Endothelial cell of umbilical vein (primary cell): ENCODE data around the gene PFKFB3. TPM values are rescaled to one million over a fixed set of nuclear protein-coding genes. Genes with fewer than 3 reads are reported as not detected.

Experiments
- BruUV-seq: library from RNA; stranded (reverse); fragments of 400-500 nt; replicated peaks from 2 replicates; lab custom pipeline; 2021; lab: Mats Ljungman, UMichigan
- CTCF ChIA-PET: fragments of 300-600, 350-600 bp; sonication (Branson Sonifier 250); formaldehyde crosslinking; loops from one replicate; lab custom pipeline; 2021; ENCODE audit warnings: antibody characterized with exemption, inconsistent platforms; lab: Charles Lee
- POLR2A ChIA-PET: fragments of 300-600, 350-600 bp; sonication (Branson Sonifier 250); formaldehyde crosslinking; loops from one replicate; lab custom pipeline; 2021; ENCODE audit warnings: antibody characterized with exemption, inconsistent platforms; lab: Charles Lee
- DNase-seq: peaks from one replicate; pipeline ENCODE4 v3.0.0-alpha.2; 2011; ENCODE audit warnings: low read depth, low spot score
- FAIRE-seq: peaks from 2 replicates; lab custom pipeline; 2011; peaks lifted over from hg19 to GRCh38; lab: Jason Lieb, UNC
- H2AFZ ChIP-seq: 2 replicates; pipeline ENCODE4 v1.6.0; 2012; ENCODE audit warnings: low read depth, low read length, control low read depth, inconsistent platforms
- H3K27ac ChIP-seq: 2 replicates; pipeline ENCODE4 v1.5.1; 2011; ENCODE audit warnings: low read depth, mild to moderate bottlenecking, control low read depth, low read length, moderate library complexity; ENCODE audit not compliant: insufficient read depth
- H3K27me3 ChIP-seq, 2 experiments: 2 replicates each; pipeline versions ENCODE4 v1.6.0 to v1.6.1; 2011; ENCODE audit warnings: low read length in 2 of 2, mixed read lengths in 1 of 2; ENCODE audit not compliant: control insufficient read depth in 2 of 2, insufficient read depth in 2 of 2
- H3K36me3 ChIP-seq, 2 experiments: 2 replicates in 1 of 2; 3 replicates in 1 of 2; pipeline ENCODE4 v1.5.1; 2011; ENCODE audit warnings: low read length in 2 of 2, mild to moderate bottlenecking in 1 of 2, moderate library complexity in 1 of 2; ENCODE audit not compliant: control insufficient read depth in 2 of 2, insufficient read depth in 2 of 2; ENCODE audit errors: extremely low read depth in 1 of 2
- H3K4me1 ChIP-seq: 3 replicates; pipeline ENCODE4 v1.5.1; 2011; ENCODE audit warnings: mild to moderate bottlenecking, low read length; ENCODE audit not compliant: control insufficient read depth, insufficient read depth; ENCODE audit errors: extremely low read depth
- H3K4me2 ChIP-seq: 2 replicates; pipeline ENCODE4 v1.6.1; 2011; ENCODE audit warnings: low read length, control low read depth, mixed read lengths; ENCODE audit not compliant: insufficient read depth
- H3K4me3 ChIP-seq, 3 experiments: fragments of 200-600 bp in 1 of 3; sonication (generic), shearing (Covaris generic) in 1 of 3; replicated peaks in 1 of 3; 2 replicates each; pipeline ENCODE4 v1.5.1; 2011 to 2016; ENCODE audit warnings: control low read depth in 3 of 3, low read length in 3 of 3, mild to moderate bottlenecking in 2 of 3, inconsistent platforms in 1 of 3, low read depth in 1 of 3, moderate library complexity in 1 of 3; ENCODE audit not compliant: insufficient read depth in 1 of 3
- H3K79me2 ChIP-seq: 2 replicates; pipeline ENCODE4 v1.6.0; 2012; ENCODE audit warnings: low read length, inconsistent platforms; ENCODE audit not compliant: control insufficient read depth, insufficient read depth
- H3K9ac ChIP-seq: replicated peaks from 2 replicates; pipeline ENCODE3; 2011; ENCODE audit warnings: low read length, control low read depth; ENCODE audit not compliant: insufficient read depth; ENCODE audit errors: extremely low read depth
- H3K9me1 ChIP-seq: replicated peaks from 3 replicates; pipeline ENCODE4 v1.6.0; 2011; ENCODE audit warnings: mild to moderate bottlenecking, low read length; ENCODE audit not compliant: control insufficient read depth, insufficient read depth; ENCODE audit errors: extremely low read depth
- H3K9me3 ChIP-seq: replicated peaks from 2 replicates; pipeline ENCODE4 v1.5.1; 2012; ENCODE audit warnings: low read length, inconsistent platforms; ENCODE audit not compliant: control insufficient read depth, insufficient read depth
- H4K20me1 ChIP-seq: replicated peaks from 2 replicates; pipeline ENCODE3; 2011; ENCODE audit warnings: mild to moderate bottlenecking, low read length; ENCODE audit not compliant: control insufficient read depth, insufficient read depth; ENCODE audit errors: extremely low read depth
- EZH2 ChIP-seq: IDR thresholded peaks from 2 replicates; pipeline ENCODE4 v1.6.1; 2012; ENCODE audit warnings: borderline replicate concordance, low read depth, mild to moderate bottlenecking, moderate library complexity, low read length, inconsistent platforms; ENCODE audit not compliant: severe bottlenecking
- FOS ChIP-seq: IDR thresholded peaks from 2 replicates; pipeline ENCODE4 v1.6.1; 2011; ENCODE audit warnings: mild to moderate bottlenecking, low read length, moderate library complexity, borderline replicate concordance; ENCODE audit not compliant: insufficient read depth
- GATA2 ChIP-seq: IDR thresholded peaks from 2 replicates; pipeline ENCODE4 v1.7.0; 2011; ENCODE audit warnings: low read depth, mild to moderate bottlenecking, moderate library complexity, mixed read lengths, low read length; ENCODE audit not compliant: insufficient read length, insufficient read depth
- JUN ChIP-seq: IDR thresholded peaks from 2 replicates; pipeline ENCODE4 v1.6.1; 2011; ENCODE audit warnings: borderline replicate concordance, low read depth; ENCODE audit not compliant: insufficient read length, insufficient read depth
- MYC ChIP-seq: IDR thresholded peaks from one replicate; pipeline ENCODE4 v1.6.1; 2011; ENCODE audit warnings: mild to moderate bottlenecking, low read depth, low read length
- POLR2A ChIP-seq: IDR thresholded peaks from 2 replicates; pipeline ENCODE4 v1.6.1; 2012; ENCODE audit warnings: low read depth, mild to moderate bottlenecking, control low read depth, low read length
- POLR2AphosphoS5 ChIP-seq: IDR thresholded peaks from 2 replicates; pipeline ENCODE4 v1.6.1; 2012; ENCODE audit warnings: low read depth, mild to moderate bottlenecking, control low read depth, low read length, moderate library complexity; ENCODE audit not compliant: insufficient read depth
- dilution Hi-C: fragments of 300-500 bp; cut with MboI; formaldehyde crosslinking; loops from one replicate; pipeline ENCODE4 v1.15.0; 2019; ENCODE audit warnings: low sequenced_read_pairs; ENCODE audit not compliant: extremely low pct_ligation_motif_present
- intact Hi-C: fragments of 100-400 bp; cut with micrococcal nuclease; formaldehyde crosslinking; loops from one replicate; pipeline ENCODE4 v1.10.0; 2022
- polyA plus RNA-seq, 4 experiments: library from polyadenylated mRNA; depleted of rRNA in 3 of 4; stranded (reverse) in 3 of 4; unstranded in 1 of 4; fragments of >200 nt; gene quantifications; 2 replicates each; pipeline versions ENCODE4 v1.2.1 to v1.2.3, GENCODE V29; 2011 to 2012; ENCODE audit warnings: missing spikeins in 1 of 4
- total RNA-seq: library from RNA; stranded (reverse); gene quantifications from 2 replicates; pipeline ENCODE4 v1.2.3, GENCODE V29; 2021
- TF ChIP-seq, protein P1 (sequence below), 2 donors: IDR thresholded peaks; 1 replicate in 1 of 2; 2 replicates in 1 of 2; pipeline ENCODE4 v1.5.1; 2011; ENCODE audit warnings: low read length in 2 of 2, mild to moderate bottlenecking in 2 of 2, moderate library complexity in 2 of 2, control low read depth in 1 of 2, inconsistent platforms in 1 of 2, low read depth in 1 of 2; ENCODE audit not compliant: insufficient read depth in 1 of 2; ENCODE audit errors: extremely low read depth in 1 of 2
- TF ChIP-seq, protein P2 (sequence below): IDR thresholded peaks from 2 replicates; pipeline ENCODE4 v1.6.1; 2011; ENCODE audit not compliant: insufficient read depth, insufficient read length

The PFKFB3 gene
- total and polyA plus RNA-seq, 2 donors (not counting 3 experiments of a cell fraction or from before 2014, with no cell fraction given) = 15.8 to 33.7 TPM

DNA sequence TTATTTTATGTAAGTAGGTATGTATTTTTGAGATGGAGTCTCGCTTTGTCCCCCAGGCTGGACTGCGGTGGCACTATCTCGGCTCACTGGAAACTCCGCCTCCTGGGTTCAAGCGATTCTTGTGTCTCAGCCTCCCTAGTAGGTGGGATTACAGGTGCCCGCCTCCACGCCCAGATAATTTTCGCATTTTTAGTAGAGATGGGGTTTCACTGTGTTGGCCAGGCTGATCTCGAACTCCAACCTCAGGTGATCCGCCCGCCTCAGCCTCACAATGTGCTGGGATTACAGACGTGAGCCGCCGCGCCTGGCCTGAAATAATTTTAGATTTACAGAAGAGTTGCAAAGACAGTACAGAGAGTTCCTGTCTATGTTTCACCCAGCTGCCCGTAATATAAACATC is 37.5 kb downstream of the PFKFB3 start:
- DNase-seq (no peak), FAIRE-seq (no peak)
- Histone ChIP-seq H2AFZ (no peak overlapping the region), H3K79me2 (no peaks in the 10 kb centered on the region), H3K4me2 (no peak overlapping the region), H3K4me1 (peaks cover 13% of the 10 kb centered on the region), H3K36me3 (no peaks in the 10 kb centered on the region), H4K20me1 (no peaks in the 10 kb centered on the region), H3K9me1 (no peaks in the 10 kb centered on the region), H3K9ac (no peak overlapping the region), H3K27me3 (no peaks in the 10 kb centered on the region), H3K4me3 (no peak overlapping the region), H3K27ac (no peak overlapping the region), H3K9me3 (no peaks in the 10 kb centered on the region)
- ChIA-PET POLR2A (no interaction called here), CTCF (interaction anchor here (4.0 kb wide), 1 partner anchor 162 kb away, joined by 18 read pairs; no protein-coding TSS in a partner anchor)
- TF ChIP-seq POLR2A = no peak
- TF ChIP-seq JUN = no peak
- TF ChIP-seq FOS = no peak
- no peak for TF ChIP-seq EZH2
- TF ChIP-seq, protein P1, sequence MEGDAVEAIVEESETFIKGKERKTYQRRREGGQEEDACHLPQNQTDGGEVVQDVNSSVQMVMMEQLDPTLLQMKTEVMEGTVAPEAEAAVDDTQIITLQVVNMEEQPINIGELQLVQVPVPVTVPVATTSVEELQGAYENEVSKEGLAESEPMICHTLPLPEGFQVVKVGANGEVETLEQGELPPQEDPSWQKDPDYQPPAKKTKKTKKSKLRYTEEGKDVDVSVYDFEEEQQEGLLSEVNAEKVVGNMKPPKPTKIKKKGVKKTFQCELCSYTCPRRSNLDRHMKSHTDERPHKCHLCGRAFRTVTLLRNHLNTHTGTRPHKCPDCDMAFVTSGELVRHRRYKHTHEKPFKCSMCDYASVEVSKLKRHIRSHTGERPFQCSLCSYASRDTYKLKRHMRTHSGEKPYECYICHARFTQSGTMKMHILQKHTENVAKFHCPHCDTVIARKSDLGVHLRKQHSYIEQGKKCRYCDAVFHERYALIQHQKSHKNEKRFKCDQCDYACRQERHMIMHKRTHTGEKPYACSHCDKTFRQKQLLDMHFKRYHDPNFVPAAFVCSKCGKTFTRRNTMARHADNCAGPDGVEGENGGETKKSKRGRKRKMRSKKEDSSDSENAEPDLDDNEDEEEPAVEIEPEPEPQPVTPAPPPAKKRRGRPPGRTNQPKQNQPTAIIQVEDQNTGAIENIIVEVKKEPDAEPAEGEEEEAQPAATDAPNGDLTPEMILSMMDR (IDR thresholded peaks at IDR 0.05; ENCODE audit: extremely low read depth in 1 of 2, insufficient read depth in 1 of 2, low read depth in 1 of 2, low read length in 2 of 2) = no peak
- no peak for TF ChIP-seq MYC
- TF ChIP-seq GATA2 = no peak
- TF ChIP-seq, protein P2, sequence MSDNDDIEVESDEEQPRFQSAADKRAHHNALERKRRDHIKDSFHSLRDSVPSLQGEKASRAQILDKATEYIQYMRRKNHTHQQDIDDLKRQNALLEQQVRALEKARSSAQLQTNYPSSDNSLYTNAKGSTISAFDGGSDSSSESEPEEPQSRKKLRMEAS = no peak
- no peak for TF ChIP-seq POLR2AphosphoS5
- dilution Hi-C loops = no loop called here
- BruUV-seq = no TSS peak
- intact Hi-C loops = no loop called here
